ENCODE data around the gene SUMF1. TPM values are rescaled to one million over a fixed set of nuclear protein-coding genes. Genes with fewer than 3 reads are reported as not detected.

Gene SUMF1
- total RNA-seq, 2 experiments from 2014 or later = 6.4 to 6.6 TPM

DNA sequence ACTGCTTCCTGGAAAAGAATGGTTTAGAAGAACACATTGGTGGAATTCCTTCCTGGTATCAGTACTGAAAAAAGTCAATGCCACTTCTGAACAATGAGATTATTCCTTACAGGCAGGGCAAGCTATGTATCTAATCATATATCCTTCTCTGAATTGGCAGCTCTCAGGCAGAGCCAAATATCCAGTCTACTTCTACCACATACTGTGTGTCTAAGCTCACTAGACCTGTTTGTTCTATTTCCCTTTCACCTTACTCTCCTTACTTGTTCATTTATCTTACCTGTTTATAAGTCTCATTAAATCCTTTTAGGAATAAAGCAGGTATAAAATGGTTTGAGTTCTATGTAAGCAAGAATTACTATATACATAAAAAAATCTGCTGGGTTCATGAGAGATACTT, 155.6 kb downstream of the SUMF1 start:
- no peak for ATAC-seq
- H3K36me3 Mint-ChIP-seq (ENCODE audit: low read depth) = peaks cover 25% of the 10 kb centered on the region
- CTCF ChIA-PET = interaction anchor here (2.1 kb wide), 1 partner anchor 322 kb away, joined by 13 read pairs; no protein-coding TSS in a partner anchor
- no peak for DNase-seq
- H3K9me3 Mint-ChIP-seq = no peaks in the 10 kb centered on the region
- no peak overlapping the region for H3K4me3 Mint-ChIP-seq
- intact Hi-C loops (cut with micrococcal nuclease) = no loop called here
- TF ChIP-seq, protein P1, sequence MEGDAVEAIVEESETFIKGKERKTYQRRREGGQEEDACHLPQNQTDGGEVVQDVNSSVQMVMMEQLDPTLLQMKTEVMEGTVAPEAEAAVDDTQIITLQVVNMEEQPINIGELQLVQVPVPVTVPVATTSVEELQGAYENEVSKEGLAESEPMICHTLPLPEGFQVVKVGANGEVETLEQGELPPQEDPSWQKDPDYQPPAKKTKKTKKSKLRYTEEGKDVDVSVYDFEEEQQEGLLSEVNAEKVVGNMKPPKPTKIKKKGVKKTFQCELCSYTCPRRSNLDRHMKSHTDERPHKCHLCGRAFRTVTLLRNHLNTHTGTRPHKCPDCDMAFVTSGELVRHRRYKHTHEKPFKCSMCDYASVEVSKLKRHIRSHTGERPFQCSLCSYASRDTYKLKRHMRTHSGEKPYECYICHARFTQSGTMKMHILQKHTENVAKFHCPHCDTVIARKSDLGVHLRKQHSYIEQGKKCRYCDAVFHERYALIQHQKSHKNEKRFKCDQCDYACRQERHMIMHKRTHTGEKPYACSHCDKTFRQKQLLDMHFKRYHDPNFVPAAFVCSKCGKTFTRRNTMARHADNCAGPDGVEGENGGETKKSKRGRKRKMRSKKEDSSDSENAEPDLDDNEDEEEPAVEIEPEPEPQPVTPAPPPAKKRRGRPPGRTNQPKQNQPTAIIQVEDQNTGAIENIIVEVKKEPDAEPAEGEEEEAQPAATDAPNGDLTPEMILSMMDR (IDR thresholded peaks at IDR 0.05) = no peak
- POLR2A ChIA-PET = interaction anchor here (1.1 kb wide), 1 partner anchor 181 kb away, joined by 3 read pairs; the partner anchor contains the start of gene ITPR1
- H3K27ac Mint-ChIP-seq = no peak overlapping the region
- no peaks in the 10 kb centered on the region for H3K27me3 Mint-ChIP-seq
- peaks cover 10% of the 10 kb centered on the region for H3K4me1 Mint-ChIP-seq (ENCODE audit: low read depth)

Other genes starting within 250 kb of the SUMF1 start
- 10 to 100 TPM; 13.6 to 14.6 TPM for gene SETMAR, start 163.9 kb downstream of the SUMF1 start, total RNA-seq
- gene ITPR1, start 26.1 kb upstream of the SUMF1 start, total RNA-seq = 10 to 100 TPM; 93.9 to 98.2 TPM